MM.1S (cell line): ENCODE measurements around the gene ZDHHC21.
"Not testable (repeated sequence)": the region's sequence is repeated elsewhere in the genome, so short reads cannot be mapped to it uniquely, and the experiment has no call there.

Experiments
- DNase-seq: peaks from one replicate; pipeline ENCODE4 v3.0.0-alpha.2; 2015
- H2AFZ ChIP-seq: fragments of 300-600 bp; sonication (generic); 2 replicates; pipeline ENCODE4 v1.6.0; 2016; ENCODE audit warnings: antibody characterized with exemption, low read length
- H3F3A ChIP-seq: fragments of 300-600 bp; sonication (generic); 2 replicates; pipeline ENCODE4 v1.6.1; 2016; ENCODE audit warnings: mild to moderate bottlenecking, antibody characterized with exemption, low read length, moderate library complexity, mixed read lengths; ENCODE audit not compliant: insufficient read depth
- H3K27ac ChIP-seq: fragments of 300-600 bp; sonication (generic); 2 replicates; pipeline ENCODE4 v1.5.1; 2016; ENCODE audit warnings: mild to moderate bottlenecking, low read length
- H3K27me3 ChIP-seq: fragments of 300-600 bp; sonication (generic); replicated peaks from 2 replicates; pipeline ENCODE4 v1.6.0; 2016; ENCODE audit warnings: low read length; ENCODE audit not compliant: insufficient read depth
- H3K36me3 ChIP-seq: fragments of 300-600 bp; sonication (generic); replicated peaks from 2 replicates; pipeline ENCODE4 v1.6.1; 2016; ENCODE audit warnings: mild to moderate bottlenecking, low read length, mixed read lengths; ENCODE audit not compliant: insufficient read depth
- H3K4me1 ChIP-seq: fragments of 300-600 bp; sonication (generic); 2 replicates; pipeline ENCODE4 v1.6.1; 2016; ENCODE audit warnings: low read length, mixed read lengths
- H3K4me2 ChIP-seq: fragments of 300-600 bp; sonication (generic); 2 replicates; pipeline ENCODE4 v1.6.0; 2016; ENCODE audit warnings: low read depth, low read length
- H3K4me3 ChIP-seq: fragments of 300-600 bp; sonication (generic); 2 replicates; pipeline ENCODE4 v1.5.1; 2016; ENCODE audit warnings: low read length, mixed read lengths
- H3K79me2 ChIP-seq: fragments of 300-600 bp; sonication (generic); 2 replicates; pipeline ENCODE4 v1.6.1; 2016; ENCODE audit warnings: mixed run types, low read length, mixed read lengths
- H3K9ac ChIP-seq: fragments of 300-600 bp; sonication (generic); 2 replicates; pipeline ENCODE4 v1.6.1; 2016; ENCODE audit warnings: low read length, mixed read lengths
- H3K9me2 ChIP-seq: fragments of 300-600 bp; sonication (generic); replicated peaks from 2 replicates; pipeline ENCODE4 v1.6.1; 2016; ENCODE audit warnings: mild to moderate bottlenecking, low read length, mixed read lengths; ENCODE audit not compliant: insufficient read depth
- H3K9me3 ChIP-seq: fragments of 300-600 bp; sonication (generic); replicated peaks from 2 replicates; pipeline ENCODE4 v1.6.1; 2016; ENCODE audit warnings: mild to moderate bottlenecking, low read length, mixed read lengths; ENCODE audit not compliant: insufficient read depth
- H4K20me1 ChIP-seq: fragments of 300-600 bp; sonication (generic); 2 replicates; pipeline ENCODE4 v1.6.1; 2016; ENCODE audit warnings: mild to moderate bottlenecking, low read length, moderate library complexity, mixed read lengths; ENCODE audit not compliant: insufficient read depth
- EZH2 ChIP-seq: fragments of 300-600 bp; sonication (generic); optimal IDR thresholded peaks from 2 replicates; pipeline ENCODE3; 2017; ENCODE audit warnings: low read depth, mild to moderate bottlenecking, antibody characterized with exemption, low read length, mixed read lengths
- EZH2phosphoT487 ChIP-seq: fragments of 300-600 bp; sonication (generic); IDR thresholded peaks from 2 replicates; pipeline ENCODE4 v1.6.1; 2018; ENCODE audit warnings: antibody characterized with exemption, low read length
- TF ChIP-seq, protein P1 (sequence below): fragments of 300-600 bp; sonication (generic); IDR thresholded peaks from 2 replicates; pipeline ENCODE4 v1.5.1; 2016; ENCODE audit warnings: antibody characterized with exemption, low read length, mixed read lengths

ZDHHC21 gene

DNA sequence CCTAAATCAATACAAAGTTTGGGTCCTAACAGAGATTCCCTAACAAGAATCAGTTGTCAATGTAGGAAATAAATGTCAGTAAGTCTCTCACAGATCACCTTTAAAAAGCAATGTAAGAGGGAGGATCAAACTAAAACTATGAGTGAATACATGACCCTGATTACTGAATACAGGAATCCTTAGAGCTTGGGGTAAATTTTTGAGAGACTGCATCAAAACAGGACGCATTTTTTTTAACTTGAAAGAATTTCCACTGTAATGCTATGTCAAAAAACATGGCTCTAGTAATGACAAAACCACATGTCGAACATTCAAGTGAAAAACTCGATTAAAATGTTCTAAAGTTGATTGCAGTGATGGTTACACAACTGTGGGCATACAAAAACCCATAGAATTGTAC, 21.9 kb downstream of the ZDHHC21 start:
- Histone ChIP-seq H3K27ac (no peak overlapping the region), H3K9ac (no peak overlapping the region), H3K27me3 (no peaks in the 10 kb centered on the region), H3F3A (no peaks in the 10 kb centered on the region), H4K20me1 (no peaks in the 10 kb centered on the region), H3K4me2 (no peak overlapping the region), H3K9me2 (no peaks in the 10 kb centered on the region), H3K4me3 (no peak overlapping the region), H3K4me1 (no peaks in the 10 kb centered on the region), H2AFZ (no peak overlapping the region), H3K79me2 (no peaks in the 10 kb centered on the region), H3K36me3 (no peaks in the 10 kb centered on the region), H3K9me3 (no peaks in the 10 kb centered on the region)
- TF ChIP-seq EZH2 (no peak), EZH2phosphoT487 (no peak)
- TF ChIP-seq, protein P1, sequence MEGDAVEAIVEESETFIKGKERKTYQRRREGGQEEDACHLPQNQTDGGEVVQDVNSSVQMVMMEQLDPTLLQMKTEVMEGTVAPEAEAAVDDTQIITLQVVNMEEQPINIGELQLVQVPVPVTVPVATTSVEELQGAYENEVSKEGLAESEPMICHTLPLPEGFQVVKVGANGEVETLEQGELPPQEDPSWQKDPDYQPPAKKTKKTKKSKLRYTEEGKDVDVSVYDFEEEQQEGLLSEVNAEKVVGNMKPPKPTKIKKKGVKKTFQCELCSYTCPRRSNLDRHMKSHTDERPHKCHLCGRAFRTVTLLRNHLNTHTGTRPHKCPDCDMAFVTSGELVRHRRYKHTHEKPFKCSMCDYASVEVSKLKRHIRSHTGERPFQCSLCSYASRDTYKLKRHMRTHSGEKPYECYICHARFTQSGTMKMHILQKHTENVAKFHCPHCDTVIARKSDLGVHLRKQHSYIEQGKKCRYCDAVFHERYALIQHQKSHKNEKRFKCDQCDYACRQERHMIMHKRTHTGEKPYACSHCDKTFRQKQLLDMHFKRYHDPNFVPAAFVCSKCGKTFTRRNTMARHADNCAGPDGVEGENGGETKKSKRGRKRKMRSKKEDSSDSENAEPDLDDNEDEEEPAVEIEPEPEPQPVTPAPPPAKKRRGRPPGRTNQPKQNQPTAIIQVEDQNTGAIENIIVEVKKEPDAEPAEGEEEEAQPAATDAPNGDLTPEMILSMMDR = no peak
- DNase-seq = no peak

DNA sequence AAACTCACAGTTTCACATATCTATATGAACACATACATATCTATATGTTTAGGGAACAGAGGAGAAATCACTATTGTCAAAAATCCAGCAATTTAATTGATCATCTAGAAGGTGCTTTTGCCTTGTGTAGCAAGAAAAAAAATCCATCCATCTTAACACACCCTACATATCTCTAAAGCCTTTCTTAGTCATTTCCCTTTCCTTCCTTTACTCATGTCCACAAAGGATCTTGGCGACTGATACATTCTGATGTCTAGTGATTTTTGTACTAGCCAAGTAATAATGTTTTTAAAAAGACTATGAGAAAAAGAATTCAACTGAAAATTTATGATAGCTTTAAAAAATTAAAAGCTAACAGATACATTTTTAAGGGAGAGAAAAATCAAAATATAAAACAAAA, 22.5 kb downstream of the ZDHHC21 start:
- no peak for TF ChIP-seq EZH2
- no peak for TF ChIP-seq EZH2phosphoT487
- TF ChIP-seq, protein P1 = no peak
- H3K9me3 ChIP-seq = no peaks in the 10 kb centered on the region
- no peaks in the 10 kb centered on the region for H4K20me1 ChIP-seq
- no peaks in the 10 kb centered on the region for H3F3A ChIP-seq
- H3K9ac ChIP-seq = no peak overlapping the region
- no peaks in the 10 kb centered on the region for H3K9me2 ChIP-seq
- no peaks in the 10 kb centered on the region for H3K27me3 ChIP-seq
- H3K4me3 ChIP-seq = no peak overlapping the region
- no peaks in the 10 kb centered on the region for H3K36me3 ChIP-seq
- no peaks in the 10 kb centered on the region for H3K79me2 ChIP-seq
- no peak overlapping the region for H2AFZ ChIP-seq
- H3K27ac ChIP-seq = no peak overlapping the region
- no peaks in the 10 kb centered on the region for H3K4me1 ChIP-seq
- H3K4me2 ChIP-seq = no peak overlapping the region
- no peak for DNase-seq

DNA sequence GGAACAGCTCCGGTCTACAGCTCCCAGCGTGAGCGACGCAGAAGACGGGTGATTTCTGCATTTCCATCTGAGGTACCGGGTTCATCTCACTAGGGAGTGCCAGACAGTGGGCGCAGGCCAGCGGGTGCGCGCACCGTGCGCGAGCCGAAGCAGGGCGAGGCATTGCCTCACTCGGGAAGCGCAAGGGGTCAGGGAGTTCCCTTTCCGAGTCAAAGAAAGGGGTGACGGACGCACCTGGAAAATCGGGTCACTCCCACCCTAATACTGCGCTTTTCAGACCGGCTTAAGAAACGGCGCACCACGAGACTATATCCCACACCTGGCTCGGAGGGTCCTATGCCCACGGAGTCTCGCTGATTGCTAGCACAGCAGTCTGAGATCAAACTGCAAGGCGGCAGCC, 29.2 kb downstream of the ZDHHC21 start:
- H3K36me3 ChIP-seq, H3K4me2 ChIP-seq, H3F3A ChIP-seq, H3K27me3 ChIP-seq, H3K79me2 ChIP-seq, H3K9me2 ChIP-seq, H3K4me3 ChIP-seq, H3K9me3 ChIP-seq, H3K9ac ChIP-seq, H2AFZ ChIP-seq, H3K27ac ChIP-seq, H3K4me1 ChIP-seq, H4K20me1 ChIP-seq, DNase-seq: not testable (repeated sequence)

DNA sequence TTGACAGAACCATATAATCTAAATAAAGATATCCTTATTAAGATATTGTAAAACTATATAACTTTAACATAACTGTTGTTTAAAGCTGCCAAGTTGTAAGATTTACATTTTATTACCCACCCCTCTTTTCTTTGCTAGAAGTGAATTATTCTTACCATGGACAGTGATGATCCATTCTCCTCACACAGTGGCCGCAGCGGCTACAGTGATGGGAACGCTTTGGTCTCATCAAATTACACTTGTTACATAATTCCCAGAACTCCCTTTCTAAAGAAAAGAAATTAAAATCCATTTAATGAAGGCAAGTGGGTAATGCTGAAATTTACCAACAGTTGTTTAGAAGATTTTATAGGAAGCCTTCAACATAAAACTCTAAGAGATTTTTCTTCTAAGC, 31.2 kb downstream of the ZDHHC21 start:
- no peak overlapping the region for H2AFZ ChIP-seq
- DNase-seq = no peak
- H3K4me2 ChIP-seq = no peak overlapping the region
- H3K9me2 ChIP-seq = no peaks in the 10 kb centered on the region
- no peaks in the 10 kb centered on the region for H3F3A ChIP-seq
- no peaks in the 10 kb centered on the region for H3K36me3 ChIP-seq
- H4K20me1 ChIP-seq = no peaks in the 10 kb centered on the region
- no peak overlapping the region for H3K9ac ChIP-seq
- H3K27ac ChIP-seq = no peak overlapping the region
- no peaks in the 10 kb centered on the region for H3K4me1 ChIP-seq
- no peak overlapping the region for H3K4me3 ChIP-seq
- H3K27me3 ChIP-seq = no peaks in the 10 kb centered on the region
- H3K79me2 ChIP-seq = no peaks in the 10 kb centered on the region
- TF ChIP-seq EZH2 = no peak
- no peak for TF ChIP-seq EZH2phosphoT487
- TF ChIP-seq, protein P1 = no peak
- H3K9me3 ChIP-seq = no peaks in the 10 kb centered on the region
